Mesenchymal stem cell (in vitro differentiated cells and primary cell): Measurements from ENCODE around the gene VTCN1.

Experiments
- DNase-seq: peaks from one replicate; pipeline ENCODE4 v3.0.0-alpha.2; 2013
- H2AFZ ChIP-seq: one replicate; pipeline ENCODE4 v1.6.1; 2013; ENCODE audit warnings: low read depth, mild to moderate bottlenecking, control low read depth, inconsistent platforms, low read length, moderate library complexity
- H2AK5ac ChIP-seq: 2 replicates; pipeline ENCODE4 v1.6.1; 2013; ENCODE audit warnings: low read length, moderate library complexity, mild to moderate bottlenecking, inconsistent platforms; ENCODE audit not compliant: severe bottlenecking
- H2BK120ac ChIP-seq: one replicate; pipeline ENCODE4 v1.6.1; 2013; ENCODE audit warnings: low read depth, mild to moderate bottlenecking, inconsistent platforms, low read length, moderate library complexity
- H2BK12ac ChIP-seq, 2 experiments: one replicate each; pipeline ENCODE4 v1.6.1; 2013; ENCODE audit warnings: inconsistent platforms in 2 of 2, low read length in 2 of 2, mild to moderate bottlenecking in 2 of 2, moderate library complexity in 2 of 2, control low read depth in 1 of 2
- H2BK15ac ChIP-seq: one replicate; pipeline ENCODE4 v1.6.1; 2013; ENCODE audit warnings: mild to moderate bottlenecking, low read depth, inconsistent platforms; ENCODE audit not compliant: poor library complexity, severe bottlenecking
- H2BK5ac ChIP-seq: 2 replicates; pipeline ENCODE4 v1.6.1; 2013; ENCODE audit warnings: low read depth, mild to moderate bottlenecking, low read length, control low read depth, inconsistent platforms; ENCODE audit not compliant: poor library complexity, severe bottlenecking
- H3K14ac ChIP-seq, 2 experiments: one replicate each; pipeline ENCODE4 v1.6.1; 2013; ENCODE audit warnings: inconsistent platforms in 2 of 2, low read length in 2 of 2, control low read depth in 1 of 2, mild to moderate bottlenecking in 1 of 2, moderate library complexity in 1 of 2
- H3K18ac ChIP-seq, 2 experiments: one replicate each; pipeline ENCODE4 v1.6.1; 2013; ENCODE audit warnings: inconsistent platforms in 2 of 2, low read length in 2 of 2, control low read depth in 1 of 2, low read depth in 1 of 2, mild to moderate bottlenecking in 1 of 2
- H3K23ac ChIP-seq, 2 experiments: one replicate each; pipeline ENCODE4 v1.6.1; 2013; ENCODE audit warnings: inconsistent platforms in 2 of 2, low read length in 2 of 2, mild to moderate bottlenecking in 2 of 2, moderate library complexity in 2 of 2, control low read depth in 1 of 2
- H3K27ac ChIP-seq: 2 replicates; pipeline ENCODE4 v1.5.1; 2013; ENCODE audit warnings: mild to moderate bottlenecking, moderate library complexity, low read length, control low read depth, inconsistent platforms; ENCODE audit not compliant: poor library complexity, severe bottlenecking
- H3K27me3 ChIP-seq, 2 experiments: 2 replicates each; pipeline versions ENCODE4 v1.6.1 to v1.7.0; 2013; ENCODE audit warnings: low read length in 2 of 2, mild to moderate bottlenecking in 2 of 2, moderate library complexity in 2 of 2, control low read depth in 1 of 2, inconsistent platforms in 1 of 2; ENCODE audit not compliant: control insufficient read depth in 1 of 2, insufficient read depth in 1 of 2
- H3K36me3 ChIP-seq, 2 experiments: 2 replicates each; pipeline versions ENCODE4 v1.6.1 to v1.7.0; 2013; ENCODE audit warnings: low read length in 2 of 2, control low read depth in 1 of 2, inconsistent platforms in 1 of 2, low read depth in 1 of 2, mild to moderate bottlenecking in 1 of 2; ENCODE audit not compliant: insufficient read depth in 2 of 2, control insufficient read depth in 1 of 2
- H3K4ac ChIP-seq, 2 experiments: one replicate each; pipeline ENCODE4 v1.6.1; 2013; ENCODE audit warnings: inconsistent platforms in 2 of 2, low read length in 2 of 2, mild to moderate bottlenecking in 2 of 2, moderate library complexity in 2 of 2, control low read depth in 1 of 2, low read depth in 1 of 2
- H3K4me1 ChIP-seq: 2 replicates; pipeline ENCODE4 v1.6.1; 2013; ENCODE audit warnings: low read depth, low read length, control low read depth; ENCODE audit not compliant: control insufficient read depth, insufficient read depth
- H3K4me2 ChIP-seq: 2 replicates; pipeline ENCODE4 v1.6.1; 2013; ENCODE audit warnings: low read length, mild to moderate bottlenecking, inconsistent platforms; ENCODE audit not compliant: poor library complexity, severe bottlenecking
- H3K4me3 ChIP-seq, 2 experiments: 2 replicates each; pipeline versions ENCODE4 v1.5.1 to v1.7.0; 2013; ENCODE audit warnings: low read length in 2 of 2, mild to moderate bottlenecking in 2 of 2, control low read depth in 1 of 2, low read depth in 1 of 2; ENCODE audit not compliant: insufficient read depth in 1 of 2
- H3K79me1 ChIP-seq: replicated peaks from 2 replicates; pipeline ENCODE4 v1.6.1; 2013; ENCODE audit warnings: mild to moderate bottlenecking, control low read depth, low read length, inconsistent platforms; ENCODE audit not compliant: poor library complexity, severe bottlenecking
- H3K9ac ChIP-seq: 2 replicates; pipeline ENCODE4 v1.7.0; 2013; ENCODE audit warnings: mild to moderate bottlenecking, low read length, moderate library complexity
- H3K9me3 ChIP-seq: 2 replicates; pipeline ENCODE4 v1.7.0; 2013; ENCODE audit warnings: mild to moderate bottlenecking, low read length; ENCODE audit not compliant: control insufficient read depth
- H4K8ac ChIP-seq: one replicate; pipeline ENCODE4 v1.6.1; 2013; ENCODE audit warnings: inconsistent platforms, mild to moderate bottlenecking, low read length, moderate library complexity
- H4K91ac ChIP-seq: one replicate; pipeline ENCODE4 v1.6.1; 2013; ENCODE audit warnings: mild to moderate bottlenecking, low read length, inconsistent platforms
- WGBS: methylation state at CpG from one replicate; pipeline ENCODE4 v1.1.7; 2013; ENCODE audit warnings: mixed read lengths; 5-methylcytosine and 5-hydroxymethylcytosine counted together

Gene VTCN1

GRCh38 chr1:117146575-117147340 lies 64.0 kb downstream of the VTCN1 start:
- Histone ChIP-seq H2BK12ac (peak overlapping the region in 1 of 2 experiments; percentile 41), H3K4ac (peak overlapping the region in 1 of 2 experiments; percentile 67), H3K4me2 (no peak overlapping the region), H2AK5ac (peak overlapping the region; percentile 98), H3K4me1 (peaks cover 7% of the 10 kb centered on the region), H3K18ac (peak overlapping the region in 1 of 2 experiments; percentile 28), H3K9me3 (no peaks in the 10 kb centered on the region), H4K8ac (no peak overlapping the region), H3K4me3 (peak overlapping the region in 1 of 2 experiments; percentile 50), H4K91ac (no peak overlapping the region), H3K9ac (peak overlapping the region; percentile 60), H3K36me3 (no peaks in the 10 kb centered on the region), H2BK120ac (no peak overlapping the region), H2AFZ (no peak overlapping the region), H3K23ac (no peak overlapping the region), H3K27me3 (no peaks in the 10 kb centered on the region), H3K14ac (no peak overlapping the region), H3K27ac (peak overlapping the region; percentile 80), H3K79me1 (no peaks in the 10 kb centered on the region), H2BK5ac (peak overlapping the region; percentile 35), H2BK15ac (peak overlapping the region; percentile 46)
- peak; percentile 84 for DNase-seq
- 67% methylated on average over 7 of the region's 8 CpGs for WGBS

- 80% methylated on average over 2 of the region's 2 CpGs for WGBS
- H2AK5ac ChIP-seq, result no peak overlapping the region
These were observed 64.7 kb downstream of the VTCN1 start for GRCh38 chr1:117146072-117146471.

GRCh38 chr1:117143871-117144270 lies 66.9 kb downstream of the VTCN1 start:
- H3K4ac ChIP-seq, result no peak overlapping the region
- no peak overlapping the region for H2BK5ac ChIP-seq
- H2BK12ac ChIP-seq, result no peak overlapping the region
- no peak overlapping the region for H3K27ac ChIP-seq
- no peaks in the 10 kb centered on the region for H3K9me3 ChIP-seq
- H4K91ac ChIP-seq, result no peak overlapping the region
- no peak overlapping the region for H4K8ac ChIP-seq
- H3K27me3 ChIP-seq, result no peaks in the 10 kb centered on the region
- H2AK5ac ChIP-seq, result no peak overlapping the region
- H3K4me1 ChIP-seq, result peaks cover 7% of the 10 kb centered on the region
- H3K36me3 ChIP-seq, result no peaks in the 10 kb centered on the region
- no peak overlapping the region for H3K4me2 ChIP-seq
- no peak for DNase-seq
- no peak overlapping the region for H3K18ac ChIP-seq
- H3K79me1 ChIP-seq, result no peaks in the 10 kb centered on the region
- WGBS, result 89% methylated on average over 3 of the region's 3 CpGs
- H3K9ac ChIP-seq, result no peak overlapping the region
- no peak overlapping the region for H2BK120ac ChIP-seq
- no peak overlapping the region for H3K14ac ChIP-seq
- H3K23ac ChIP-seq, result no peak overlapping the region
- H2AFZ ChIP-seq, result no peak overlapping the region
- no peak overlapping the region for H3K4me3 ChIP-seq
- no peak overlapping the region for H2BK15ac ChIP-seq

More at GRCh38 chr1:117146072-117146471, 64.7 kb downstream of the VTCN1 start:
- Histone ChIP-seq H3K4ac (no peak overlapping the region), H3K4me1 (peaks cover 7% of the 10 kb centered on the region), H3K27me3 (no peaks in the 10 kb centered on the region), H2BK12ac (no peak overlapping the region), H3K9ac (peak overlapping the region; percentile 60), H3K79me1 (no peaks in the 10 kb centered on the region), H3K14ac (no peak overlapping the region), H2BK5ac (no peak overlapping the region), H4K8ac (no peak overlapping the region), H3K9me3 (no peaks in the 10 kb centered on the region), H4K91ac (no peak overlapping the region), H3K23ac (no peak overlapping the region), H3K27ac (no peak overlapping the region), H3K18ac (no peak overlapping the region), H3K4me2 (no peak overlapping the region), H2BK120ac (no peak overlapping the region), H3K36me3 (no peaks in the 10 kb centered on the region), H3K4me3 (no peak overlapping the region), H2AFZ (no peak overlapping the region), H2BK15ac (no peak overlapping the region)
- no peak for DNase-seq

- H4K8ac ChIP-seq, result no peak overlapping the region
- no peaks in the 10 kb centered on the region for H3K36me3 ChIP-seq
- H3K18ac ChIP-seq, result no peak overlapping the region
- H3K9ac ChIP-seq, result no peak overlapping the region
- H2BK120ac ChIP-seq, result no peak overlapping the region
- H3K4me2 ChIP-seq, result no peak overlapping the region
- no peaks in the 10 kb centered on the region for H3K79me1 ChIP-seq
- no peaks in the 10 kb centered on the region for H3K9me3 ChIP-seq
- no peak overlapping the region for H3K27ac ChIP-seq
- H2AFZ ChIP-seq, result no peak overlapping the region
- no peak overlapping the region for H2AK5ac ChIP-seq
- no peak overlapping the region for H3K23ac ChIP-seq
- H2BK5ac ChIP-seq, result no peak overlapping the region
- no peak overlapping the region for H3K14ac ChIP-seq
- H3K27me3 ChIP-seq, result no peaks in the 10 kb centered on the region
- H3K4ac ChIP-seq, result no peak overlapping the region
- H2BK12ac ChIP-seq, result no peak overlapping the region
- peaks cover 5% of the 10 kb centered on the region for H3K4me1 ChIP-seq
- H3K4me3 ChIP-seq, result no peak overlapping the region
- H4K91ac ChIP-seq, result no peak overlapping the region
- DNase-seq, result no peak
- H2BK15ac ChIP-seq, result no peak overlapping the region
These were observed 67.6 kb downstream of the VTCN1 start for GRCh38 chr1:117143172-117143571.
